RWPE1 (cell line): ENCODE results near the gene UTS2B.

Experiments
- CTCF ChIA-PET: fragments of 350-600 bp; sonication (Branson Sonifier 250); formaldehyde crosslinking; extraction: SDS; loops from one replicate; lab custom pipeline; 2021; lab: Yijun Ruan, JAX
- POLR2A ChIA-PET: fragments of 400-600 bp; formaldehyde crosslinking; extraction: SDS; loops from one replicate; lab custom pipeline; 2020; ENCODE audit warnings: antibody characterized with exemption; ENCODE audit not compliant: low non-redundant PET; lab: Yijun Ruan, JAX
- DNase-seq: peaks from one replicate; pipeline ENCODE4 v3.0.0; 2012; ENCODE audit warnings: low spot score
- H3K27ac ChIP-seq: fragments of 450-650 bp; 2 replicates; pipeline ENCODE4 v1.5.1; 2017
- CTCF ChIP-seq: fragments of 450-650 bp; conservative IDR thresholded peaks from 2 replicates; pipeline ENCODE4 v1.5.1; 2017; ENCODE audit warnings: low read depth, mild to moderate bottlenecking

Gene UTS2B

DNA sequence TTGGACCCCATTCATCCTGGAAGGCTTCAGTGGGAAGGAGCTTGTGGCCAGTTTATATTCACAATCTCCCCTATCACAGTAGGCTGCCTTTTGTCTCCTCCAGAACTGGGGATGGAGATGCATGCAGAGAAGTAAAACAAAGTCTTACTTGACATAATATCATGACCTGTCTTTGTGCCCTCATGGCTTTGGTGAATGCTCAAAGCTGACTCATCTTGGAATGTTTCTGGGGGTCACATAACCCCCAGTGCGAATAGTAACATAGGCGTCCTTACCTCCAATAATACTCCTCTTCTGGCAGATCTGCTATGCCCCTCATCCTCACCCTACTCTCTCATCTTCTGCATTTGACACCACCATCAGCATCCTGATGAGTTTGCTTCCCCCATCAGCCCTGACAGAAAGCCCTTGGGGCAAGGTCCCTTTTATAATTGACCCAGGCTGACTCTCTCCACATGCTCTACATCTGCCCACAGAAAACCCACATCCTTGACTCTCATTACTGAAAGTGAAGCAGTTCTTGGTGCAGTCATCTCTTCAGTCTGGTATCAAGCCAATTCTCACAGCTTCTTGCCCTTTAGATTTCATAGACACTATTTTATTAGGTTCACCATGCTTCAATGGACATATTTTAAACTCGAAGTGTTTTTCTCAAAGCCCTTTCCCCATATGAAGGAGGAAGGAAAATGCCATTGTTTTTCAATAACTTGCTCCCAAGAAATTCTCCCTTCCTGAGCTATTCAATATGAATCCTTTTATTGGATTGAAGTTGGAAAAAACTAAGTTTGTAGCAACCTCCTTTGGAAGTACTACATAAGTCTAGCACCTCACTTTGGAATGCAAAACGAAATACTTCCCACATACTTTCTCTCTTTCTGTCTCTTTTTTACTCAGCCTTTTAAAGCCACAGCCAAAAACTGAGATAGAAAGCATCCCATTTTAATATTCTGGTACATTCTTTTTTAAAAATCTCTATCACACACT lies 94.7 kb downstream of the UTS2B start:
- ChIA-PET CTCF (no interaction called here), POLR2A (no interaction called here)
- DNase-seq: no peak
- no peak for TF ChIP-seq CTCF
- no peak overlapping the region for H3K27ac ChIP-seq

DNA sequence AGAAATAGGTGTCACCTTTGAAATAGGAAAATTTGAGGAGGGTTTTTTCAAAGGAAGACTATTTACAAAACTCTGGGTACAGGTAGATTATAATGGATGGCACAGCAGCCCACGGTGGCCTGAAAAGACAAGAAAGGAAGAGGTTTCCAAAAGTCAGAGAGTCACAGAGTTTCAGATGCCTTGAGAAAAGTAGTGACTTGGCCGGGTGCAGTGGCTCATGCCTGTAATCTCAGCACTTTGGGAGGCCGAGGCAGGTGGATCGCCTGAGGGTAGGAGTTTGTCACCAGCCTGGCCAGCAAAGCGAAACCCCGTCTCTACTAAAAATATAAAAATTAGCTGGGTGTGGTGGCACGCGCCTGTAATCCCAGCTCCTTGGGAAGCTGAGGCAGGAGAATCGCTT lies 96.1 kb downstream of the UTS2B start:
- CTCF ChIA-PET: no interaction called here
- no peak for DNase-seq
- POLR2A ChIA-PET: no interaction called here
- no peak for TF ChIP-seq CTCF
- H3K27ac ChIP-seq: no peak overlapping the region

- no peak for DNase-seq
- no peak for TF ChIP-seq CTCF
- CTCF ChIA-PET: no interaction called here
- POLR2A ChIA-PET: no interaction called here
- H3K27ac ChIP-seq: no peak overlapping the region
Measured at GRCh38 chr3:191227541-191227940, 102.8 kb downstream of the UTS2B start.

DNA sequence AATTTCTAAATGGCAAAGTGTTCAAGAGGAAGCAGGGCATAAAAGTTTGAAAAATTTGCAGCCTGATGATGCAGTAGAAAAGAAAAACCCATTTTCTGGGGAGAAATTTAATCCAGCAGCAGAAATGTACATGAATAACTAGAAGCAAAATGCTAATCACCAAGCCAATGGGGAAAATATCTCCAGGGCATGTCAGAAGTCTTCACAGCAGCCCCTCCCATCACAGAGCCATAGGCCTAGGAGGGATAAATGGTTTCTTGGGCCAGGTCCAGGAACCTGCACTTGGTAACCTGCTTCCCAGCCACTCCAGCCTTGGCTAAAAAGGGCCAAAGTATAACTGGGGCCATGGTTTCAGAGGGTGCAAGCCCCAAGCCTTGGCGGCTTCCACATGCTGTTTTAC lies 108.7 kb downstream of the UTS2B start:
- no peak overlapping the region for H3K27ac ChIP-seq
- no peak for DNase-seq
- POLR2A ChIA-PET: no interaction called here
- no peak for TF ChIP-seq CTCF
- CTCF ChIA-PET: no interaction called here

GRCh38 chr3:191220908-191221307 lies 109.4 kb downstream of the UTS2B start:
- no peak overlapping the region for H3K27ac ChIP-seq
- TF ChIP-seq CTCF: no peak
- ChIA-PET POLR2A (no interaction called here), CTCF (no interaction called here)
- DNase-seq: no peak

GRCh38 chr3:191217301-191217700 lies 113.0 kb downstream of the UTS2B start:
- TF ChIP-seq CTCF: no peak
- ChIA-PET CTCF (no interaction called here), POLR2A (no interaction called here)
- no peak for DNase-seq
- H3K27ac ChIP-seq: no peak overlapping the region
